Upper lobe of right lung (tissue), 1 donor: ENCODE data around the gene CYBB. TPM values are rescaled to one million over a fixed set of nuclear protein-coding genes. Genes with fewer than 3 reads are reported as not detected.
A peak's percentile ranks its signal among the peaks of the same experiment; 100 is the strongest.

ENCODE experiments used
- ATAC-seq: fragments of 200-7000 bp; cut with Tn5 transposase; one replicate; pipeline ENCODE4 v1.9.1; 2020; ENCODE audit warnings: mild to moderate bottlenecking, moderate library complexity
- DNase-seq: peaks from one replicate; pipeline ENCODE4 v3.0.0-alpha.2; 2020
- H3K27ac ChIP-seq: fragments of 200-600 bp; one replicate; pipeline ENCODE4 v1.8.0; 2022
- H3K27me3 ChIP-seq: fragments of 200-600 bp; one replicate; pipeline ENCODE4 v1.8.0; 2022; ENCODE audit warnings: mild to moderate bottlenecking
- H3K36me3 ChIP-seq: fragments of 200-600 bp; one replicate; pipeline ENCODE4 v1.8.0; 2022
- H3K4me1 ChIP-seq: fragments of 200-600 bp; one replicate; pipeline ENCODE4 v1.8.0; 2022
- H3K4me3 ChIP-seq: fragments of 200-600 bp; one replicate; pipeline ENCODE4 v1.8.0; 2022; ENCODE audit warnings: mild to moderate bottlenecking
- H3K9me3 ChIP-seq: fragments of 200-600 bp; one replicate; pipeline ENCODE4 v1.8.0; 2022
- CTCF ChIP-seq: fragments of 200-600 bp; IDR thresholded peaks from one replicate; pipeline ENCODE4 v1.8.0; 2022; ENCODE audit warnings: antibody characterized with exemption
- intact Hi-C: fragments of 100-400 bp; cut with DNase I; formaldehyde crosslinking; loops from one replicate; pipeline ENCODE4 v1.11.0; 2022
- total RNA-seq: library from RNA; stranded (reverse); fragmentation: NEBNext Ultra II Directional; extraction: Animal tissue kit (Norgen Biotek cat#: 25700); gene quantifications from one replicate; pipeline ENCODE4 v1.2.1, GENCODE V29; 2021
- donor health status: DM: no; HTN: yes; CAD: no; lungs with severe emphysema.

The CYBB gene
- total RNA-seq, 1 donor from 2014 or later, result 225 TPM

GRCh38 chrX:37818031-37818430, 38.2 kb downstream of the CYBB start:
- Histone ChIP-seq H3K9me3 (no peaks in the 10 kb centered on the region), H3K36me3 (no peaks in the 10 kb centered on the region), H3K4me3 (no peak overlapping the region), H3K4me1 (no peaks in the 10 kb centered on the region), H3K27me3 (no peaks in the 10 kb centered on the region), H3K27ac (no peak overlapping the region)
- no peak for TF ChIP-seq CTCF
- intact Hi-C loops, result no loop called here
- DNase-seq (no peak), ATAC-seq (no peak)

- DNase-seq (no peak), ATAC-seq (no peak)
- intact Hi-C loops, result no loop called here
- no peak overlapping the region for H3K27ac ChIP-seq
- no peak overlapping the region for H3K4me3 ChIP-seq
- H3K36me3 ChIP-seq, result no peaks in the 10 kb centered on the region
- no peaks in the 10 kb centered on the region for H3K27me3 ChIP-seq
- no peaks in the 10 kb centered on the region for H3K4me1 ChIP-seq
- H3K9me3 ChIP-seq, result no peaks in the 10 kb centered on the region
- no peak for TF ChIP-seq CTCF
These were observed 40.8 kb downstream of the CYBB start for GRCh38 chrX:37820646-37821045.

- DNase-seq (no peak), ATAC-seq (no peak)
These were observed 44.8 kb downstream of the CYBB start for GRCh38 chrX:37824491-37825214.

GRCh38 chrX:37825215-37825842, 45.5 kb downstream of the CYBB start:
- H3K4me1 ChIP-seq, result no peaks in the 10 kb centered on the region
- TF ChIP-seq CTCF, result peak; percentile 79
- ATAC-seq (peak; percentile 74), DNase-seq (no peak)
- no peaks in the 10 kb centered on the region for H3K27me3 ChIP-seq
- no peaks in the 10 kb centered on the region for H3K36me3 ChIP-seq
- intact Hi-C loops, result no loop called here
- H3K27ac ChIP-seq, result no peak overlapping the region
- no peak overlapping the region for H3K4me3 ChIP-seq
- H3K9me3 ChIP-seq, result no peaks in the 10 kb centered on the region

More at GRCh38 chrX:37824491-37825214, 44.8 kb downstream of the CYBB start:
- no peaks in the 10 kb centered on the region for H3K4me1 ChIP-seq
- no peak overlapping the region for H3K4me3 ChIP-seq
- intact Hi-C loops, result no loop called here
- no peak overlapping the region for H3K27ac ChIP-seq
- no peaks in the 10 kb centered on the region for H3K9me3 ChIP-seq
- no peaks in the 10 kb centered on the region for H3K36me3 ChIP-seq
- no peak for TF ChIP-seq CTCF
- H3K27me3 ChIP-seq, result no peaks in the 10 kb centered on the region

- no peak for TF ChIP-seq CTCF
- DNase-seq (no peak), ATAC-seq (no peak)
- H3K27ac ChIP-seq, result no peak overlapping the region
- intact Hi-C loops, result no loop called here
- H3K9me3 ChIP-seq, result no peaks in the 10 kb centered on the region
- no peak overlapping the region for H3K4me3 ChIP-seq
- no peaks in the 10 kb centered on the region for H3K36me3 ChIP-seq
- no peaks in the 10 kb centered on the region for H3K27me3 ChIP-seq
- H3K4me1 ChIP-seq, result no peaks in the 10 kb centered on the region
These were observed 49.9 kb downstream of the CYBB start for GRCh38 chrX:37829721-37830120.
